Measurements from ENCODE around the gene HSPB1.
"Not testable (repeated sequence)": the region's sequence is repeated elsewhere in the genome, so short reads cannot be mapped to it uniquely, and the experiment has no call there.

HSPB1 gene

GRCh38 chr7:76314042-76314721, 11.7 kb downstream of the HSPB1 start:
- TF ChIP-seq CTCF (IDR thresholded peaks at IDR 0.05): peak; percentile 99
- H3K4me3 ChIP-seq: peak overlapping the region; percentile 30
- H3K27ac ChIP-seq: peak overlapping the region in 1 of 2 donors; percentile 64
- peak; percentile 97 for DNase-seq (ENCODE audit: low spot score)

- H3K4me3 ChIP-seq; H3K27ac ChIP-seq; DNase-seq (ENCODE audit: low spot score): not testable (repeated sequence)
Observed at GRCh38 chr7:76314740-76315139, 12.3 kb downstream of the HSPB1 start.

DNA sequence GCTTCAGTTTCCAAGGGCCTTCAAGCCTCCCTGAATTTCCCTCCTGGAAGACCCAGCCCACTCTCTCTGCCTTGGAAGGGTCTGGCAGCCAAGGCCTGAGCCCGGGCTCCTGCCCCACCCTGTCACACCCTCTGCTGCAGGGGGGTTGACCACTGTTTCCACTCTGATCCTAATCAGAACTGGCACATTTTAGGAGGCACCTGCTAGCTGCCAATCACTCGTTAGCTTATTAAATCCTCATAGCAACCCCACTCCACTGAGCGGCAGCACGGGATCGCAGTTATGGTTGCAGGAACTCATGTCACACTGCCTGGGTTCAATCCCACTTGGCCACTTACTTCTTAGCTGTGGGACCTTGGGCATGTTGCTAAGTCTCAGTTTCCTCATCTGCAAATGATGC, 12.9 kb downstream of the HSPB1 start:
- DNase-seq (ENCODE audit: low spot score): no peak
- H3K27ac ChIP-seq: no peak overlapping the region
- no peak for TF ChIP-seq CTCF (IDR thresholded peaks at IDR 0.05)
- H3K4me3 ChIP-seq: no peak overlapping the region

GRCh38 chr7:76316984-76317781, 14.7 kb downstream of the HSPB1 start:
- peak overlapping the region; percentile 91 for H3K4me3 ChIP-seq
- TF ChIP-seq CTCF (IDR thresholded peaks at IDR 0.05): no peak
- peak overlapping the region; percentile 98 for H3K27ac ChIP-seq
- no peak for DNase-seq (ENCODE audit: low spot score)

- Histone ChIP-seq H3K4me3 (peak overlapping the region; percentile 91), H3K27ac (peak overlapping the region; percentile 98)
- no peak for TF ChIP-seq CTCF (IDR thresholded peaks at IDR 0.05)
- peak; percentile 98 for DNase-seq (ENCODE audit: low spot score)
Observed at GRCh38 chr7:76317782-76318487, 15.5 kb downstream of the HSPB1 start.

- peak overlapping the region; percentile 98 for H3K27ac ChIP-seq
- DNase-seq (ENCODE audit: low spot score): peak; percentile 88
- TF ChIP-seq CTCF (IDR thresholded peaks at IDR 0.05): peak; percentile 15
- peak overlapping the region; percentile 91 for H3K4me3 ChIP-seq
Observed at GRCh38 chr7:76318488-76319353, 16.2 kb downstream of the HSPB1 start.
